ENCODE measurements around the gene NETO2.
"Not testable (repeated sequence)": the region's sequence is repeated elsewhere in the genome, so short reads cannot be mapped to it uniquely, and the experiment has no call there.

Gene NETO2

GRCh38 chr16:47132308-47132707 is 11.4 kb downstream of the NETO2 start:
- no peak for DNase-seq

DNA sequence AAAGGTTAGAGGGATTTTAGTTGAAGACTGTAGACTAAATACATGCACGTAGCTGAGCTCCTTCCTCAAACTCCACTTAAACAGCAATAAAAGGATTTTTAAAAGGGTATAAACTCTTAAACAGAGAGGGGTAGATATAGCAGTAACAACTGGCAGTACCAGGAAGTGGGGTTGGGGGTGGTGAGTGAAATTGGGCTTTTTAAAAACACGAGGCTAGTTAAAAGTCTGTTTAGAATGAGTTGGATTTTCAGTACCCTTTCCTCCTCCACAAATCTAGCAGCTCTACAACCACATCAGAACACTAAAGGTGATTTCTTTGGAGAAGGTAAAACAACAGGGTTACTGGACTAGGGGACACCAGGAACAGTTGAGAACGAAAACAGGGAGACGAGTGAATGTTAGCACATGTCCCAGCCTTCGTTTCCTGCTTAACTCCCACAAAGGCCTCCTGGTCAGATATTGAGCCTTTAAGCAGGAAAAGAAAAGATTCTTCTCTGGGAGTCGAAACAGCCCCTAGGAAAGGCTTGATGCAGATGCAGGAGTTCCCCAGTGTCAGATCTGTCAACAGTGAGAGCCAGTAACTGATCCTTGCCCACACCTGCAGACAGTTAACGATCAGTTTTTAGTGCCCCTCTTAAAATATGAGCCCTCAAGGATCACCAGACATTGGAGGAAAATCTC is 13.8 kb downstream of the NETO2 start:
- DNase-seq = no peak

- no peak for DNase-seq
Observed at GRCh38 chr16:47127541-47127940, 16.2 kb downstream of the NETO2 start.

DNA sequence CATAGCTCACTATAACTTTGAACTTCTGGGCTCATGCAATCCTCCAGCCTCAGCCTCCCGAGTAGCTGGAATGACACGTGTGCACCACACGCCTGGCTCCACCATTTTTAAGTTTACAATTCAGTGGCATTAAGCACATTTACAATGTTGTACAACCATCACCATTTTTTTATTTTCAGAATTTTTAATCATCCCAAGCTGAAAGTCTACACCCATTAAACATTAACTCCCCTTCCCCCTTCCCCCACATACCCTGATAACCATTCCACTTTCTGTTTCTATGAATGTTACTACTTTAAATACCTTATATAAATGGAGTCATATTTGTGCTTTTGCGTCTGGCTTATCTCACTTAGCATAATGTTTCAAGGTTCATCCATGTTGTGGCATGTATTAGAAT is 18.0 kb downstream of the NETO2 start:
- DNase-seq = no peak

GRCh38 chr16:47113130-47113529 is 30.6 kb downstream of the NETO2 start:
- no peak for DNase-seq

GRCh38 chr16:47110939-47111338 is 32.8 kb downstream of the NETO2 start:
- DNase-seq = no peak

- no peak for DNase-seq
Observed at GRCh38 chr16:47109361-47109760, 34.4 kb downstream of the NETO2 start.

DNA sequence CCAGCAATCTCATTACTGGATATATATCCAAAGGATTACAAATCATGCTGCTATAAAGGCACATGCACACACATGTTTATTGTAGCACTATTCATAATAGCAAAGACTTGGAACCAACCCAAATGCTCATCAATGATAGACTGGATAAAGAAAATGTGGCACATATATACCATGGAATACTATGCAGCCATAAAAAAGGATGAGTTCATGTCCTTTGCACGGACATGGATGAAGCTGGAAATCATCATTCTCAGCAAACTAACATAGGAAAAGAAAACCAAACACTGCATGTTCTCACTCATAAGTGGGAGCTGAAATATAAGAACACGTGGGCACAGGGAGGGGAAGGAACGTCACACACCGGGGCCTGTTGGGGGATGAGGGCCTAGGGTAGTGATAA is 40.8 kb downstream of the NETO2 start:
- DNase-seq = not testable (repeated sequence)

DNA sequence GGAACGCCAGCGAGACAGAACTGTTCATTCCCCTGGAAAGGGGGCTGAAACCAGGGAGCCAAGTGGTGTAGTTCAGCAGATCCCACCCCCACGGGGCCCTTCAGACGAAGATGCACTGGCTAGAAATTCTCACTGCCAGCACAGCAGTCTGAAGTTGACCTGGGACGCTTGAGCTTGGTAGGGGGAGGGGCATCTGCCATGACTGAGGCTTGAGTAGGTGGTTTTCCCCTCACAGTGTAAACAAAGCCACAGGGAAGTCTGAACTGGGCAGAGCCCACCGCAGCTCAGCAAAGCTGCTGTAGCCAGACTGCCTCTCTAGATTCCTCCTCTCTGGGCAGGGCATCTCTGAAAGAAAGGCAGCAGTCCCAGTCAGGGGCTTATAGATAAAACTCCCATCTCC is 46.6 kb downstream of the NETO2 start:
- not testable (repeated sequence) for DNase-seq

- DNase-seq = no peak
Observed at GRCh38 chr16:47096297-47096696, 47.4 kb downstream of the NETO2 start.

DNA sequence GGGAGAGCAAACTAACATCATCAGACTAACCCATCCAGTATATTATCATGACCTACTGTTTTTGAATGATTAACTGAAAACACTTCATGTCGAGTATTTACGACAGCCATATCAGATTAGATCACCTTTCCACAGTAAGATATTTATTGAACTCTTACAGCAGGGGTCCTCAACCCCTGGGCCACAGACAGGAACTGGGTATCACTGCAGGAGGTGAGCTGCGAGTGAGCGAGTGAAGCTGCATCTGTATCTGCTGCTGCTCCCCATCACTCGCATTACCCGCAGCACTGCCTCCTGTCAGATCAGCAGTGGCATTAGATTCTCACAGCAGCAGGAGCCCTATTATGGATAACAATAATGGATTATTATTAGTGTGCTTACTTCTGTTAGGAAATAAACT is 59.5 kb downstream of the NETO2 start:
- no peak for DNase-seq

GRCh38 chr16:47082099-47082865 is 61.5 kb downstream of the NETO2 start:
- DNase-seq = no peak

DNA sequence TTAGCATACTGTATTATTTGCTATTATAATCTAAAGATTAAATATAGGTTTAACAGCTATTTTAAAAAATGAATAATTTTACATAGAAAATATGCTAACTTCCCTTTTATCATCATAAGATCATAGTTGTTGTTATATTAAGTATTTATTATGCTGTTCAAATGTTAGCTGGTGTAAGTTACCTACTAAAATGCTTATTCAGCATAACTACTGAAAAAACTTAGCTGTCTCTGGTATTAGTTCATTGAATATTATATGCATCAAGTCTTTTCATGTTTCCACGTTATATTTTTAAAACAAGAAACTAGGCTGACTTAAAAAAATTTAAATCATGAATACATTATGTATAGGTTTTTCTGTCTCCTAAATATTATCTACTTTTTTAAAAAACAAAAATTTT is 62.6 kb downstream of the NETO2 start:
- DNase-seq = no peak

DNA sequence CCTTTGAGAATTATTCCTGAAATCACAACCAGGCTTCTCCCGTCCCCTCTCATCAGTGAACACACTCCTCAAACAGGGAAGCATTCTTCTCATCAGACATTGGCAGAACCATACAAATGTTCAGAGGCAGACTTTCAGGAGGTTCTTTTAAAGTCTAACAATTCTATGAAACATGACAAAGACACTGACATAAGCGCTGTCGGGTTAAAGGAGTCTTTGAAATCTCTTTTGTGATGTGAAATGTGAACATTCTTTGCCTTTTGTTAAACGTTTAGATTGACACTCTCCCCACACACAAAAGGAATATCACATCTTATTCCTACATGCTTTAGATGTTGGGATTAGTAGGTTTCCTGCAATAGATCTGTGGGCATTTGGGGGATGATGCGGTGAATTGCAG is 63.9 kb downstream of the NETO2 start:
- DNase-seq = no peak

DNA sequence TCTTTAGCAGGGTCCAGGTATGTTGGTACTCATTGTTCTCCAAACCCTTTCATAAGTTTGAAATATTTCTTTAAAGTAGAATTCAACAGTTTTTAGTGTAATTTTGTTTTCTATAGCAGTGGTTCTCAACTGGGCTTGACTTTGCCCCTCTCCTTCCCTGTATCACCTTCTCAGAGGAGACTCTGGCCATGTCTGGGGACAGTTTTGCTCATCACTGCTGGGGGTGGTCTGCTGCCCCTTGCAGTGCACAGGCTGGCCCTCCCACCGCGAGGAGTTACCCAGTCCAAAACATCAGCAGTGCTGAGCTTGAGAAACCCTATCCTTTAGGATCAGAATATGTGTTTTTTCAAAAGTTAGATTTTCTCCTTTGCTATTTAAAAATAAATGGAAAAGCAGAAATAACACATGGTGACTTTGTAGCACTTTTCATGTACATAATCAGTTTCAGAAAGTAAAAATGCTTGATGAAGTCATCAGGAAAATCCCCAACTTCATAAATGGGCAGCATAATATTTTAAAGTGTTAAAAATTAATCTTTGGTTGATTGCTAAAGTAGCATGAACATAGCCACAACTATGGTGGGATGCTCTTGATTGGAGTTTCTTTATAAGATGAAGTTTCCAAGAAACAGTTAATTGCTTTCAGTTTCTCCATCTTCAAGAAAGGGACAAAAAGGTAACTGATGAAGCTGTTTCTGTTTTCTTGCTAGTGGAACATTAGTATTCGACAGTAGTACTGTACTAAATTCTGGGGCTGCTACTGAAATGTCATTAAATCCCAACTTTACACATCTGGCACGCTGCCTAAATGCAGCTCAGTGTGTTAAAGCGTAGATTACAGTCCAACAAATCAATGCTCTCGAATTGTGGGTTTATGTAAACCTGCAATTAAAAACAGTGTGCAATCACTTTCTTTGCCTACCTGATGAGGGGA is 70.3 kb downstream of the NETO2 start:
- DNase-seq = no peak

- DNase-seq = no peak
Observed at GRCh38 chr16:47072158-47072557, 71.6 kb downstream of the NETO2 start.

DNA sequence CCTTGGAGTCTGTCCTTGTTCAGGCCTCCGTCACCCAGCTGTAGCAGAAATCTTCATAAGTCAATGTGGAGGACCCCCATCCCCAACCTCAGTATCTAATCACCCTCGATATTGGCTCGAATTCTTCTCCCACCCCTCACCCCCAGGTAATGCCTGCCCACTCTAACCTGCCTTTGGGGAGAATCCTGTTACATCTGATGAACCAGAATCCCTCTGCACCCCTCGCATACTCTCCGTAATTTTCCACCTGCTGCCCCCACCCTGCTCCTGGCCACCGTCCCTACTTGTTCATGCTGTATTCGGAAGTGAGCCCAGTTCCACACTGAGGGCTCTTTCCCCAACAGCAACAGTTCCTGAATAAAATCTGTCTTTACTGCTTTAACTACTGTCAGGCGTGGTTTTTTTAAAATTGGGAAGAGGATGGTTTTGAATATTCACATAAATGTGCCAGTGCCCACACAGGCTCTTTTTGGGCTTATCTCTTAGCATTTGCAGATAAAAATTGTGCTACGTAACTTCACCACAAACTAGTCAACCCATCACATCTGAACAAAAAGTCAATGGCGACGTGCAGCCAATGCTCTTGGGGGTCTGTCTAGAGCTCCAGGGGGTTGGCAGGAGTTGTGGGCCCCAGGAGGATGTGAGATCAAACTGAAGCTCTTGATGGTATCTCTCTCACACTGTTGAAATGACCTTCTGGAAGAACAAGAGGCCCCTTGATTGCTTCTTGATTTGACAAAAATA is 73.7 kb downstream of the NETO2 start:
- no peak for DNase-seq

DNA sequence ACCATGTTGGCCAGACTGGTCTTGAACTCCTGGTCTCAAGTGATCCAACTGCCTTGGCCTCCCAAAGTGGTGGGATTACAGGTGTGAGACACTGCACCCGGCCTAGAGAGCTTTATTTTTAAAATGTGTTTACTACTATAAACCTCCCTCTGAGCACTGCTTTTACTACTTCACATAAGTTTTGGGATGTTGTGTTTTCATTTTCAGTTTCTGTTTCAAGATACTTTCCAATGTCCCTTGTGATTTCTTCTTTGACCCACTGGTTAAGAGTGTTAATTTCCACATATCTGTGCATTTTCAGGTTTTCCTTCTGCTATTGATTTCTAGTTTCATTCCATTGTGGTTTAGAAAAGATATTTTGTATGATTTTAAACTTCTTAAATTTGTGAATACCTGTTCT is 74.4 kb downstream of the NETO2 start:
- no peak for DNase-seq

DNA sequence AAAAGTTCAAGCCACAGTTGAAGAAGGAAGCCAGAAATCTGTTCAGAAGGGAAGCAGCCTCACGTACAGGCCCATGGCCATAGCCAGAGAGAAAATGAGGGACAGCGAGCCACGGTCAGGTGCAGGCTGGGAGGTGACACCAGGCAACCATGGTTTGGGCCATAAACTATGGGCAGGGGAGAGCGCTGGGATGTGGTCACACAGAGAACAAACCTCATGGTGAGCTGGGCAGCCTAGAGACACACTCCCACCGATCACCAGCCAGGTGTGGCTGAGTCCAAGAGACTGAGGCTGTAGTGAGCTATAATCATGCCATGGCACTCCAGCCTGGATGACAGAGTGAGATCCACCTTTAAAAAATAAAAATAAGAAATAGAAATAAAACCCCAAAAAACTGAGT is 76.5 kb downstream of the NETO2 start:
- DNase-seq = no peak

- no peak for DNase-seq
Observed at GRCh38 chr16:47065766-47066688, 77.7 kb downstream of the NETO2 start.

DNA sequence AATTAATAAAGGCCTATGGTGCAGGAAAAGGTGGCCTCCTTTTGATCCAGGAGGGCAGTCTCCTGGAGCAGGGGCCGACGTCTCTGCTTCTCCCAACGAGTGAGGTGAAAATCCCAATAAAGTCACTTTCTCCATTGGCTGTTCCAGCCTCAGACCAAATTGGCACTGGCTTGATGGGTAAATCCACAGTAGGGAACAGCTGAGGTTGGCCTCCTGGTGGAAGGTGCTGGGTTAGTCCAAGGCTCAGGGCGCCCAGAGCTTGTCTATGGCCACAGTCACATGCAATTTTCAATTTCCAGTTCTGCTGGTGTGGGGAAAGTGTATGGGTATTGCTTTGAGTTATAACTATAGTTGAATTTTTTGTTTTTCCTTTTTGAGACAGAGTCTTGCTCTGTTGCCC is 79.0 kb downstream of the NETO2 start:
- no peak for DNase-seq

Data from stimulated activated naive CD4-positive, alpha-beta T cell (primary cell).